HG02981 (cell line): ENCODE data around the gene RCL1.

ENCODE experiments used
- ATAC-seq: cut with Tn5 transposase; IDR thresholded peaks from one replicate; pipeline ENCODE4 v1.9.1; 2021; ENCODE audit warnings: mild to moderate bottlenecking, moderate library complexity; ENCODE audit not compliant: unreplicated experiment

RCL1 gene

GRCh38 chr9:4805191-4805918 lies 12.6 kb downstream of the RCL1 start:
- no peak for ATAC-seq

GRCh38 chr9:4810565-4810964 lies 17.8 kb downstream of the RCL1 start:
- no peak for ATAC-seq

GRCh38 chr9:4811824-4812223 lies 19.1 kb downstream of the RCL1 start:
- no peak for ATAC-seq

GRCh38 chr9:4812858-4813257 lies 20.1 kb downstream of the RCL1 start:
- ATAC-seq = no peak

- ATAC-seq = no peak
Measured at GRCh38 chr9:4814913-4815312, 22.2 kb downstream of the RCL1 start.

- no peak for ATAC-seq
Measured at GRCh38 chr9:4815381-4815956, 22.7 kb downstream of the RCL1 start.

GRCh38 chr9:4820168-4820567 lies 27.4 kb downstream of the RCL1 start:
- ATAC-seq = no peak

- no peak for ATAC-seq
Measured at GRCh38 chr9:4821133-4821532, 28.4 kb downstream of the RCL1 start.

- ATAC-seq = no peak
Measured at GRCh38 chr9:4822057-4822456, 29.3 kb downstream of the RCL1 start.

- ATAC-seq = no peak
Measured at GRCh38 chr9:4826417-4827166, 33.8 kb downstream of the RCL1 start.

- no peak for ATAC-seq
Measured at GRCh38 chr9:4827224-4827623, 34.5 kb downstream of the RCL1 start.

GRCh38 chr9:4828761-4829160 lies 36.0 kb downstream of the RCL1 start:
- no peak for ATAC-seq

- no peak for ATAC-seq
Measured at GRCh38 chr9:4829969-4830368, 37.2 kb downstream of the RCL1 start.

GRCh38 chr9:4830699-4831098 lies 38.0 kb downstream of the RCL1 start:
- no peak for ATAC-seq

GRCh38 chr9:4831119-4831518 lies 38.4 kb downstream of the RCL1 start:
- no peak for ATAC-seq

- ATAC-seq = no peak
Measured at GRCh38 chr9:4831944-4832343, 39.2 kb downstream of the RCL1 start.

- ATAC-seq = no peak
Measured at GRCh38 chr9:4832786-4833579, 40.2 kb downstream of the RCL1 start.

- ATAC-seq = no peak
Measured at GRCh38 chr9:4833781-4834560, 41.2 kb downstream of the RCL1 start.

GRCh38 chr9:4836676-4837075 lies 43.9 kb downstream of the RCL1 start:
- no peak for ATAC-seq
